Mesodermal cell (in vitro differentiated cells): ENCODE results near the gene CPSF4. TPM values are rescaled to one million over a fixed set of nuclear protein-coding genes. Genes with fewer than 3 reads are reported as not detected.
A peak's percentile ranks its signal among the peaks of the same experiment; 100 is the strongest.

ENCODE experiments used
- H3K27ac ChIP-seq: 2 replicates; pipeline ENCODE4 v1.7.0; 2013; ENCODE audit warnings: mild to moderate bottlenecking, low read depth, low read length, moderate library complexity; ENCODE audit not compliant: severe bottlenecking
- H3K36me3 ChIP-seq: 2 replicates; pipeline ENCODE4 v1.7.1; 2013; ENCODE audit warnings: mild to moderate bottlenecking, low read length, moderate library complexity; ENCODE audit not compliant: control insufficient read depth, insufficient read depth
- H3K4me1 ChIP-seq: one replicate; pipeline ENCODE4 v1.7.1; 2013; ENCODE audit warnings: mild to moderate bottlenecking, low read length; ENCODE audit not compliant: insufficient read depth, control insufficient read depth, poor library complexity, severe bottlenecking
- H3K4me3 ChIP-seq: 2 replicates; pipeline ENCODE4 v1.7.0; 2013; ENCODE audit warnings: low read length, control low read depth, mild to moderate bottlenecking; ENCODE audit not compliant: insufficient read depth, poor library complexity, severe bottlenecking; ENCODE audit errors: extremely low read depth
- H3K9me3 ChIP-seq: 2 replicates; pipeline ENCODE4 v1.7.1; 2013; ENCODE audit warnings: mild to moderate bottlenecking, low read length, moderate library complexity; ENCODE audit not compliant: control insufficient read depth
- WGBS, 2 experiments: methylation state at CpG; one replicate each; pipeline ENCODE4 v1.1.5; 2013; ENCODE audit warnings: missing lambda C conversion rate in 2 of 2; ENCODE audit not compliant: insufficient coverage in 2 of 2; 5-methylcytosine and 5-hydroxymethylcytosine counted together
- polyA plus RNA-seq, 2 experiments: library from polyadenylated mRNA; stranded (reverse); fragments of 50-300 nt; gene quantifications; one replicate each; pipeline ENCODE4 v1.2.3, GENCODE V29; 2013

Gene CPSF4
- polyA plus RNA-seq (2013, experiment 1 of 2): 61.8 TPM
- 55.3 TPM for polyA plus RNA-seq (2013, experiment 2 of 2)

DNA sequence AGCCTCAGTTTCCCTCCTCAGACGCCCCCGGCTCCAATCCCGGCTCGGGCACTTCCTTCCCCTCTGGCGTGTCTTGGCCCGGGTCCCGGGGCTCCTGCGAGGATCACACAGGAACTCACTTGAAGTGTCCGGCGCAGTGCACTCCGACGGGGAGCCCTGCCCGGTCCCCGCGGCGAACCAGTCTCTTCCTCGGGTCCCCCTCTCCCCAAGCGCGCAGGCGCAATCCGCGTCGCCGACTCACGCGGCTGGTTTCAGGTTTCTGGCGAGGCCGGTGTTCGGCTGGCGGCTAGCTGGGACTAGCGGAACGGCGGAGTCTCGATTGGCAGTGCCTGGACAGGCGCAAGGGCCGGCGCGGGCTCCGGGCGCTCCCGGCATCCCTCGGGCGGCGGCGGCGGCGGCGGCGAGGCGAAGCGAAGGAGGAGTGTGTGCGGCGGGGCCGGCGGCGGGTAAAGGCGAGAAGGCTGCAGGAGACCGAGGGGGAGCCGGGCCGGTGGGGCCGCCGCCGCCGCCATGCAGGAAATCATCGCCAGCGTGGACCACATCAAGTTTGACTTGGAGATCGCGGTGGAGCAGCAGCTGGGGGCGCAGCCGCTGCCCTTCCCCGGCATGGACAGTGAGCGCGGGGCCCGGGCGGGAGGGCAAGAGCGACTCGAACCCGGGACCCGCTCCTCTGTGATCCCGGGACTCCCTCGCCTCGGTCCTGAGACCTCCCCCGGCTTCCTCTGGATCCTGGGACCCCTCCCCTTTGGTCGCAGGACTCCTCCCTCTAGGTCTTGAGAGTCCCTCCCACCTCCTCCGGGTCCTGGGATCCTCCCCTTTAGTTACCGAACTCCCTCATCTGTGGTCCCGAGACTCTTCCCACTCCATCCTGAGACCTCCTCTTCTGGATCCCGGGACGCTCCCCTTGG, at the start of gene CPSF4, which contains the start of gene PTCD1:
CPSF4 (plus strand) TSS at position 371 of the 908 bp plus-strand sequence; CDS start at position 511, 140 bp downstream.
PTCD1 (minus strand) TSS at position 226 of the 908 bp plus-strand sequence. CDS start 3,556 bp downstream, outside the sequence.
- no peaks in the 10 kb centered on the region for H3K9me3 ChIP-seq
- peaks cover 55% of the 10 kb centered on the region for H3K36me3 ChIP-seq
- H3K4me1 ChIP-seq: peaks cover 9% of the 10 kb centered on the region
- WGBS, 2 experiments: 0 to 1% methylated on average over 58 to 72 of the region's 89 CpGs
- H3K4me3 ChIP-seq: peak within 1 kb of the TSS; percentile 95
- peak within 1 kb of the TSS; percentile 89 for H3K27ac ChIP-seq

DNA sequence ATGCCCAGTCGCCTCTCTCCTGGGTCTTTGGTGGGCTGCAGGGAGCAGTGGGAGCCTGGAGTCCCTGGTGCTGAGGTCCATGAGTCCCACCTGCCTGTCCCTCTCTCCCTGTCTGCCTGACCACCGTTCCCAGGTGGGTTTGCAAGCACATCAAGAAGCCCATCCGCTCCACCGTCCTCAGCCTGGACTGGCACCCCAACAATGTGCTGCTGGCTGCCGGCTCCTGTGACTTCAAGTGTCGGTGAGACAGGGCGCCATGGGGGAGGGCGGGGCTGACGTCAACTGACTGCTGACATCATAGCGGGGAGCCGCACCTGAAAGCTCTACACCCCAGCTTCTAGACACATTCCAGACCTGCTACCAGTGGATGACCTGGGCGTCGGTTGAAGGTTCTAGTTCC, 49.0 kb upstream of the CPSF4 start:
- H3K4me1 ChIP-seq: peaks cover 14% of the 10 kb centered on the region
- 94 to 96% methylated on average over 13 of the region's 13 CpGs for WGBS, 2 experiments
- no peaks in the 10 kb centered on the region for H3K9me3 ChIP-seq
- no peak overlapping the region for H3K4me3 ChIP-seq
- no peak overlapping the region for H3K27ac ChIP-seq
- H3K36me3 ChIP-seq: peaks cover 78% of the 10 kb centered on the region

DNA sequence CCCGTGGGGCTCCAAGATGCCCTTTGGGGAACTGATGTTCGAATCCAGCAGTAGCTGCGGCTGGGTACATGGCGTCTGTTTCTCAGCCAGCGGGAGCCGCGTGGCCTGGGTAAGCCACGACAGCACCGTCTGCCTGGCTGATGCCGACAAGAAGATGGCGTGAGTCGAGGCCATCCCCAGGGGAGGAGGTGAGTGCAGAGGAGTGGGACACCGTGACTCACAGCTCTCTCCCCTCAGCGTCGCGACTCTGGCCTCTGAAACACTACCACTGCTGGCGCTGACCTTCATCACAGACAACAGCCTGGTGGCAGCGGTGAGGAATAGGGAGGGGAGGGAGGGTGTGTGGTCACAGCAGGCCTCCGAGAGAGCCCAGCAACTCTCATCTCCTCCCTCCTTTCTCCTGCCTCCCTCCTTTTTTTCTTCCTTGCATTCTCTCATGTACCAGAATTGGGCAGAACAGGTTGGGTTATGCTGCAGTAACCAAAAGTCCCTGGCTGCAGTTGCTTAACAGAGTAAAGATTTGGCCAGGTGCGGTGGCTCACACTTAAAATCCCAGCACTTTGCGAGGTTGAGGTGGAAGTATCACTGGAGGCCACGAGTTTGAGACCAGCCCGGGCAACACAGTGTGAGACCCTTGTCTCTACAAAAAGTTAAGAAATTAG, 47.7 kb upstream of the CPSF4 start:
- H3K4me3 ChIP-seq: no peak overlapping the region
- no peak overlapping the region for H3K27ac ChIP-seq
- 93 to 94% methylated on average over 16 of the region's 23 CpGs for WGBS, 2 experiments
- peaks cover 14% of the 10 kb centered on the region for H3K4me1 ChIP-seq
- peaks cover 83% of the 10 kb centered on the region for H3K36me3 ChIP-seq
- no peaks in the 10 kb centered on the region for H3K9me3 ChIP-seq

DNA sequence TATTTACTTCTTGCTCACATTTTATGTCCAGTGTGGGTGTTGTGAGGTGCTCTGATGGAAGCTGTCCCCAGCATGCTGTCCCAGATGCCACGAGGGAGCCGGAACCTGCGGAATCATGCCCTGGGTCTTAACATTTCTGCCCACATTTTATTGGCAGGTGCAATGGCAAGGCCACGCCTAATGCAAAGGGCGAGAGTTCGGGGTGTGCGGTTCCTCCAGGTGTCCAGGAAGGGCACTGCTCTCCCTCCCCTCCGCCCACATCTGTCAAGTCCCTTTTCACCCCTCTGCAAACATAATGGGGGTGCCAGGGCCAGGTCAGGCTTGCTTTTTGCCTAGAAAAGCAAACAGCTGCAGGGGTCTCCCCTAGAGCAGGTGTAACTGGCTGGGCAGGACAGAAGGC, 46.7 kb upstream of the CPSF4 start:
- no peaks in the 10 kb centered on the region for H3K9me3 ChIP-seq
- no peak overlapping the region for H3K4me3 ChIP-seq
- H3K4me1 ChIP-seq: peaks cover 16% of the 10 kb centered on the region
- peaks cover 80% of the 10 kb centered on the region for H3K36me3 ChIP-seq
- 89 to 96% methylated on average over 8 of the region's 8 CpGs for WGBS, 2 experiments
- no peak overlapping the region for H3K27ac ChIP-seq

DNA sequence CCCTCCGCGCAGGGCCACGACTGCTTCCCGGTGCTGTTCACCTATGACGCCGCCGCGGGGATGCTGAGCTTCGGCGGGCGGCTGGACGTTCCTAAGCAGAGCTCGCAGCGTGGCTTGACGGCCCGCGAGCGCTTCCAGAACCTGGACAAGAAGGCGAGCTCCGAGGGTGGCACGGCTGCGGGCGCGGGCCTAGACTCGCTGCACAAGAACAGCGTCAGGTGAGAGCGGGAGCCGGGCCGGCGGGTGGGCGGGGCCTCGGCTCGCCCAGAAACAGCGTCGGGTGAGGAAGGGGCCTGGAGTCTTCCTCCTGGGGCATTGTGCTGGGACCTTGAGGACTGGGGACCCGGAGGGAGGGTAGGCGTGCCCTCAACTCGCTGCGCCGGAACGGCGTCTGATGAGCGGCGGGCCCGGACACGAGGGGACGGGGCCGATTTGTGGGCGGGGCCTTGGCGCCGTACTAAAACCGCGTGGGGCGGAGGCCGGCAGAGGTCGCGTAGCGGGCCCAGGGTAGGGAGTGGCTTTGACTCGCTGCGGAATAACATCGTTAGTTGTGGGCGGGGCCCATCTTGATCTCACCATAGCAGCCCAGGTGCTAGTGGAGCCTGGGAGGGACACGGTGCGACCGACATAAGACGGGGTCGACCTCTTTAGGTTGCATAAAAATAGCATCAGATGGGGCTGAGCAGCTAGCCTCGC, 45.9 kb upstream of the CPSF4 start:
- 6 to 8% methylated on average over 64 to 66 of the region's 68 CpGs for WGBS, 2 experiments
- peak overlapping the region; percentile 76 for H3K27ac ChIP-seq
- no peaks in the 10 kb centered on the region for H3K9me3 ChIP-seq
- H3K4me1 ChIP-seq: peaks cover 16% of the 10 kb centered on the region
- peak overlapping the region; percentile 35 for H3K4me3 ChIP-seq
- peaks cover 80% of the 10 kb centered on the region for H3K36me3 ChIP-seq

DNA sequence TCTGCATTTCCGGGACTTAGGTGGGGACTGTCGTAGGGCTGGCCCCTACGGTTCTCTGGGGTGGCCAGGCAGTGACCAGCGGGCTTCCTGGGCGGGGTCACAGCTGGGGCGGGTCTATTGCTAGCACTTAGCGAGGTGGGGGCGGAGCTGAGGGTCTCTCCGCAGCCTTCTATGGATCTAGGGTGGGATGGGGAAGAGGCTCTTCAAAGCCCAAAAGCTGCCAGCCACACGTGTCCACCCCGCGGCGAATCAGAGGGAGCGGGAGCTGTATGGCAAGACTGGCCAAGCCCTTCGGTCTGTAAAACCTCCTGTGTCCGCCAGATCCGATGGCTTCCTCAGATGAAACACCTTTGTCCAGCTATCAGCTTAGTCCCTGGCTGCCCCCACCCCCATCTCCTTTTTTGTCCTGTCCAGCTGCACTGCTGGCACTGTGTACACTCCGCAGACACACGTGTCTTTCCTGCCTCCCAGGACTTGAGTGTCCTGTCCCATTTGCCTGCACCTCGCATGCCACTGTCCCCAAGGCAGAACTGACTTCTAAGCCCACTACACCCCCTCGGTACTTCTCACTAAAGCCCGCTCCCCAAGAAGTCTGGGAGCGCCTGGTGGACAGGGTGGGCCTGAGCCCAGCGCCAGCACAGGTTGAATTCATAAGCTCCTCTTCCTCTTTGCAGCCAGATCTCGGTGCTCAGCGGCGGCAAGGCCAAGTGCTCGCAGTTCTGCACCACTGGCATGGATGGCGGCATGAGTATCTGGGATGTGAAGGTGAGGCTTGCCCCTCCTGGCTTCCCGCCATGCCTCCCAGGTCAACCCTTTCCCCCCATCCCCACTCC, 45.2 kb upstream of the CPSF4 start:
- Histone ChIP-seq H3K4me3 (peak overlapping the region; percentile 35), H3K27ac (peak overlapping the region; percentile 76), H3K9me3 (no peaks in the 10 kb centered on the region), H3K36me3 (peaks cover 80% of the 10 kb centered on the region), H3K4me1 (peaks cover 16% of the 10 kb centered on the region)
- 35 to 41% methylated on average over 20 to 24 of the region's 30 CpGs for WGBS, 2 experiments

DNA sequence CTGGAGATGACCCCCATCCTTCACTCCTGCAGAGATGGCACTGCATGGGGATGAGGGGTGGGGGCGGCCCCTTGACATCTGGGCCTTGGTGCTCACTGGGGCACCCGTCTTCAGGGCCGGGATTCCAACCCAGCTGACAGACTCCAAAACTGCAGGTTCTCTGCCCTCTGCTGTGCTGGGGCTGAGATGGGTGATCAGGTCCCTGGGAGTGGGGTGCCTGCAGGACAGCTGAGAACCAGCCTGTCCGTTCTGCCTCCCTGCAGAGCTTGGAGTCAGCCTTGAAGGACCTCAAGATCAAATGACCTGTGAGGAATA, 44.6 kb upstream of the CPSF4 start:
- Histone ChIP-seq H3K27ac (no peak overlapping the region), H3K36me3 (peaks cover 85% of the 10 kb centered on the region)
- WGBS, 2 experiments: 96 to 97% methylated on average over 4 of the region's 4 CpGs

DNA sequence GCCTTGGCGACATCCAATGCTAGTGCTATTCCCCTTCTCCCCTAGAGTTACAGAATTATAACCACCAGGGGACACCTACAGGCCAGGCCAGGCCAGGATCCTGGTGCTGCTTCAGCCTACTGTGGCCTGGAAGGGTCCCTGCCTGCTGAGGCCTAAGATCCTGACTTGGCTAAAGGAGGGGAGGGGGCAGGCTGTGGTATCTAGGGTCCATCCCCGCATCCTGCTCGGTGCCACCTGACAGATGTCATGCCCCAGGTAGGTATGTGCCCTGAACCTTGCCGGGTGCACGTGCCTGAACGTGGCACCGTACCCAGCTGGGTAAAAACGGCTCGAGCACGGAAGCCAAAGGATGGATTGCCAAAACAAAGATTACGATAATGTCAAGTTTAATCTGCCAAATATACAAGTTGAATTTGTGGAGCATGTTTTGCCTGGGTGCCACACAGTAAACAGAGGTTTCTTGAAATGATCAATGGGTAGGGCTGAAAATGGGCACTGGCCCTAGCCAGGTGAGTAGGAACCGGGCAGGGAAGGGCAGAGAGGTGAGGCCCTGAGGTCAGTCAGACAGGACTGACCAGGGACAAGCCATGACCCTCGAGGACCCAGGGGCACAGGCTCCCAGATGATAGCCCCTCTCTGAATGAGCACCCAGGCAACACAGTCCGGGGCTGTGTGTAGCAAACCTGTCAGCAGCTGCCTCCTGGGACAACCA, 43.0 kb upstream of the CPSF4 start:
- Histone ChIP-seq H3K4me1 (peaks cover 16% of the 10 kb centered on the region), H3K36me3 (peaks cover 85% of the 10 kb centered on the region), H3K4me3 (no peak overlapping the region), H3K9me3 (no peaks in the 10 kb centered on the region), H3K27ac (no peak overlapping the region)
- 96 to 99% methylated on average over 14 of the region's 14 CpGs for WGBS, 2 experiments

More for the DNA sequence above, 44.6 kb upstream of the CPSF4 start:
- no peak overlapping the region for H3K4me3 ChIP-seq
- no peaks in the 10 kb centered on the region for H3K9me3 ChIP-seq
- peaks cover 16% of the 10 kb centered on the region for H3K4me1 ChIP-seq

DNA sequence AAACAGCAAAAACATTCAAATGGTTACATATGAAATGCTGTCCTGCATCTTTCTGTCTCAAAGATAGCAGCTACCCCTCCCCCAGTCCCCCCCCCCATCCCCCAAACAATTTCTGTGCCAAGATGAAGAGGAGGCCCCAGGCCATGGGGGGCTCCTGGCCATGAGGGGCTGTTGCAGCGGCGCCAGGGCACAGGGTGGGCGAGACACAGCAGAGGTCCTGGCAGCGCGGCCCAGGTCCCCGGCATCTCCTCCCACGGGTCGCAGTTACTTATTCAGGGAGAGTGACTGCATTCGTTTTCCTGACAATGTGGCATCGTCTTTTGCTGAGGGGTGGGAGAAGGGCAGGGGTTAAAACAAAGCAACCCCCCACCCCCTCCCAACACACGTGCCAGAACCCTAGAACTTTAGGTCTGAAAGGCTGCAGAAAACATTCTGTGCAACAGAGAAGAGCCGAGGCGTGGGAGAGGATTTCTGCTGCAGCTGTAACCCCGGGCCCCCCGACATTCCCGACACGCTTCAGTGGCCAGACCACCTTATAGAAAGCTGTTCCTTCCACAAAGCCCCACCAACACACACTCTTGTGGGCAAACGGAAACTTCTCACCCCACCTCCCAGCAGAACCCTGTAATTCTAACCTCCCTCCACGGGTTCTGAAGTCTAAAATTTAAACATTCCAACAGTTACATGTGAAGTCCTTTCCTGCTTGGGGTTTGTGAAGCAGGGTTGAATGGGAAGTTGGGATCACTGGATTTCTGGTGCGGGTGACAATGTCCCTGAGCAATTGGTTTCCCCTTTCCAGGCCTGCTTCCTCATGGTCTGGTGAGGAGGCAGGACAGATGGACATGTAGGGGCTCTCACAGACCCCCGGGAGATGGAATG, 42.1 kb upstream of the CPSF4 start:
- no peak overlapping the region for H3K4me3 ChIP-seq
- H3K36me3 ChIP-seq: peaks cover 85% of the 10 kb centered on the region
- peaks cover 16% of the 10 kb centered on the region for H3K4me1 ChIP-seq
- H3K27ac ChIP-seq: peak overlapping the region; percentile 24
- WGBS, 2 experiments: 93 to 94% methylated on average over 9 to 10 of the region's 21 CpGs
- no peaks in the 10 kb centered on the region for H3K9me3 ChIP-seq
